Endothelial cell of umbilical vein (primary cell): Measurements from ENCODE around the gene ADCY7.

Source experiments
- CTCF ChIP-seq, 2 donors: IDR thresholded peaks; 1 replicate in 1 of 2; 2 replicates in 1 of 2; pipeline ENCODE4 v1.5.1; 2011; ENCODE audit warnings: low read length in 2 of 2, mild to moderate bottlenecking in 2 of 2, moderate library complexity in 2 of 2, control low read depth in 1 of 2, inconsistent platforms in 1 of 2, low read depth in 1 of 2; ENCODE audit not compliant: insufficient read depth in 1 of 2; ENCODE audit errors: extremely low read depth in 1 of 2
- EZH2 ChIP-seq: IDR thresholded peaks from 2 replicates; pipeline ENCODE4 v1.6.1; 2012; ENCODE audit warnings: borderline replicate concordance, low read depth, mild to moderate bottlenecking, moderate library complexity, low read length, inconsistent platforms; ENCODE audit not compliant: severe bottlenecking
- FOS ChIP-seq: IDR thresholded peaks from 2 replicates; pipeline ENCODE4 v1.6.1; 2011; ENCODE audit warnings: mild to moderate bottlenecking, low read length, moderate library complexity, borderline replicate concordance; ENCODE audit not compliant: insufficient read depth
- GATA2 ChIP-seq: IDR thresholded peaks from 2 replicates; pipeline ENCODE4 v1.7.0; 2011; ENCODE audit warnings: low read depth, mild to moderate bottlenecking, moderate library complexity, mixed read lengths, low read length; ENCODE audit not compliant: insufficient read length, insufficient read depth
- JUN ChIP-seq: IDR thresholded peaks from 2 replicates; pipeline ENCODE4 v1.6.1; 2011; ENCODE audit warnings: borderline replicate concordance, low read depth; ENCODE audit not compliant: insufficient read length, insufficient read depth
- MAX ChIP-seq: IDR thresholded peaks from 2 replicates; pipeline ENCODE4 v1.6.1; 2011; ENCODE audit not compliant: insufficient read depth, insufficient read length
- MYC ChIP-seq: IDR thresholded peaks from one replicate; pipeline ENCODE4 v1.6.1; 2011; ENCODE audit warnings: mild to moderate bottlenecking, low read depth, low read length
- POLR2A ChIP-seq: IDR thresholded peaks from 2 replicates; pipeline ENCODE4 v1.6.1; 2012; ENCODE audit warnings: low read depth, mild to moderate bottlenecking, control low read depth, low read length
- POLR2AphosphoS5 ChIP-seq: IDR thresholded peaks from 2 replicates; pipeline ENCODE4 v1.6.1; 2012; ENCODE audit warnings: low read depth, mild to moderate bottlenecking, control low read depth, low read length, moderate library complexity; ENCODE audit not compliant: insufficient read depth

GRCh38 chr16:50253514-50253910 is 12.8 kb upstream of the ADCY7 start:
- TF ChIP-seq CTCF (IDR thresholded peaks at IDR 0.05; ENCODE audit: extremely low read depth in 1 of 2, insufficient read depth in 1 of 2, low read depth in 1 of 2, low read length in 2 of 2): no peak
- no peak for TF ChIP-seq EZH2
- TF ChIP-seq POLR2AphosphoS5: no peak
- no peak for TF ChIP-seq POLR2A
- no peak for TF ChIP-seq MYC
- no peak for TF ChIP-seq JUN
- no peak for TF ChIP-seq MAX
- TF ChIP-seq GATA2: no peak
- no peak for TF ChIP-seq FOS
